Measurements from ENCODE around the gene MYOT.

MYOT gene

GRCh38 chr5:137901011-137901817, 33.6 kb downstream of the MYOT start:
- no peak for DNase-seq (ENCODE audit: low spot score)

DNA sequence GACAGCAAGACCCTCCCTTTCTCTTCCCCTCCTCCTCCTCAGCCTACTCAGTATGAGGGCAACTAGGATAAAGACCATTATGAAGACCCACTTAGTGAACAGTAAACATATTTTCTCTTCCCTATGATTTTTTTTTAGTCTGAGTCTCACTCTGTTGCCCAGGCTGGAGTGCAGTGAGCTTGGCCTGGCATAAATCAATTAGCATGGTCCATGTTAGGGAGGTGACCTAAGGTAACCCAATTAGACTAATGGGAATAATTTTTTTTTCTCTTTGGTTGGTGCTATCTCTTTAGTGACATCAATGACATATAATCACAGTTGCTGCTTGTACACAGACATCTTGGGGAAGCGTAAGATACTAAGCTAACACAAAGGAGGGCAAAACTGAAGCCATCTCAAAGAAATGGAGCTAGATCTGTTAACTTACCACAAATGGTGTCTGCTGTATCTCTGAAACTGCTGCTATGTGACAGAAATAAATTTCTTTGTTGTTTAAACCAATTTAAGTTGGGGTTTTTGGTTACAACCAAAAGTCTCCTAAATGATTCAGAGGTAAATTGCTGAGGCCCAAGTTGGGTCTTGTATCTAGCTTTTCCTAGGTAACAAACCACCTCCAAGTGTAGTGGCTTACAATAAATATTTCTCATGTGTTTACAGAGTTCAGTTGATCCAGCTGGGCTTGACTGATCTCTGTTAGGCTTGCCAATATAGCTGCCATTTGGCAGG, 34.9 kb downstream of the MYOT start:
- DNase-seq (ENCODE audit: low spot score): no peak

GRCh38 chr5:137914758-137915157, 47.1 kb downstream of the MYOT start:
- DNase-seq (ENCODE audit: low spot score): no peak

DNA sequence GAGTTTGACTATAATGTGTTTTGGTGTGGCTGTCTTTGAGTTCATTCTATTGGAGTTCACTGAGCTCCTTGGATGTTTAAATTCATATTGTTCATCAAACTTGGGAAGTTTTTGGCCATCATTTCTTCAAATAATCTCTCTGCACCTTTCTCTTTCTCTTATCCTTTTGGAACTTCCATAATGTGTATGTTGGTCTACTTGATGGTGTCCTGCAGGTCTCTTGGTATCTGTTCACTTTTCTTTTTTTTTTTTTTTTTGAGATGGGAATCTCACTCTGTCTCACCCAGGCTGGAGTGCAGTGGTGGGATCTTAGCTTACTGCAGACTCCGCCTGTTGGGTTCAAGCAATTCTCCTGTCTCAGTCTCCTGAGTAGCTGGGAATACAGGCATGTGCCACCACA, 49.3 kb downstream of the MYOT start:
- no peak for DNase-seq (ENCODE audit: low spot score)

DNA sequence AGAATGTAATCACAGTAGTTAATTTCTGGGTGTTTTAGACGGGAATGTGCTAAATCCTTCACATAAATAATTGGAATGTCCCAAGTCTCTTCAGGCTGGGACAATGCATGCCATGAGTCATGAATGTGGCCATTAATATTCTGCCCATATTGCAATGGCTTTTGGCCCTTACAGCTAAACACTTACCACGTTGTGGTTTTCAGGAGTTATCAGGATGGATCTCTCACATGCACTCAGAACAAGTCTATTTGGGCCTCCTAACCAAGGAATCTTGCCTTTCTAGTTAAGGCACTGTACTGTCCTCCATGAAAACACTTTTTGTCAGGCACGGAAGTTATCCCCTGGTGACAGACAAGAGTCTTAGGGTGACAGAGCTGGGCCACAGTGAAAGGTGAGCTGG, 54.3 kb downstream of the MYOT start:
- DNase-seq (ENCODE audit: low spot score): no peak

- DNase-seq (ENCODE audit: low spot score): no peak
Observed at GRCh38 chr5:137923856-137924255, 56.2 kb downstream of the MYOT start.

DNA sequence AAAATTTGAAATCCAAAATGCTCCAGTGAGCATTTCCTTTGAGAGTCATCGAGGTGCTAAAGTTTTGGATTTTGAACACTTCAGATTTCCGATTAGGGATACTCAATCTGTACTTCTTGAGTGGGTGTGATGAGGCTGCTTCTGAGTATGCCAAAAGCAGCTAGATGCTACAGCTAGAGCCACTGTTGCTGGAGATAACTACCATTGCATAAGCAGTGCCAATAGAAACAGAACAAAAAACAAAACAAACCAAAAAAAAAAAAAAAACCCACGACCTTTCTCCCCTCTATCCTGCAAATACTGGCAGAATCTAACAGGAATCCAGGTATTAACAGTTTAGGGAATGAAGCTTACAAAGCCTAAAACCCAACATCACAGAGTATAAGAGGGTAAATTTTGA, 65.1 kb downstream of the MYOT start:
- DNase-seq (ENCODE audit: low spot score): no peak

GRCh38 chr5:137933491-137933911, 65.8 kb downstream of the MYOT start:
- no peak for DNase-seq (ENCODE audit: low spot score)

- DNase-seq (ENCODE audit: low spot score): no peak
Observed at GRCh38 chr5:137935190-137935589, 67.5 kb downstream of the MYOT start.

- no peak for DNase-seq (ENCODE audit: low spot score)
Observed at GRCh38 chr5:137935694-137936093, 68.0 kb downstream of the MYOT start.

All from D341Med (cell line).